Measurements from ENCODE around the gene NDST4. TPM values are rescaled to one million over a fixed set of nuclear protein-coding genes. Genes with fewer than 3 reads are reported as not detected.
A peak's percentile ranks its signal among the peaks of the same experiment; 100 is the strongest.

The NDST4 gene
- total RNA-seq, 1 experiment from 2014 or later, result not detected

DNA sequence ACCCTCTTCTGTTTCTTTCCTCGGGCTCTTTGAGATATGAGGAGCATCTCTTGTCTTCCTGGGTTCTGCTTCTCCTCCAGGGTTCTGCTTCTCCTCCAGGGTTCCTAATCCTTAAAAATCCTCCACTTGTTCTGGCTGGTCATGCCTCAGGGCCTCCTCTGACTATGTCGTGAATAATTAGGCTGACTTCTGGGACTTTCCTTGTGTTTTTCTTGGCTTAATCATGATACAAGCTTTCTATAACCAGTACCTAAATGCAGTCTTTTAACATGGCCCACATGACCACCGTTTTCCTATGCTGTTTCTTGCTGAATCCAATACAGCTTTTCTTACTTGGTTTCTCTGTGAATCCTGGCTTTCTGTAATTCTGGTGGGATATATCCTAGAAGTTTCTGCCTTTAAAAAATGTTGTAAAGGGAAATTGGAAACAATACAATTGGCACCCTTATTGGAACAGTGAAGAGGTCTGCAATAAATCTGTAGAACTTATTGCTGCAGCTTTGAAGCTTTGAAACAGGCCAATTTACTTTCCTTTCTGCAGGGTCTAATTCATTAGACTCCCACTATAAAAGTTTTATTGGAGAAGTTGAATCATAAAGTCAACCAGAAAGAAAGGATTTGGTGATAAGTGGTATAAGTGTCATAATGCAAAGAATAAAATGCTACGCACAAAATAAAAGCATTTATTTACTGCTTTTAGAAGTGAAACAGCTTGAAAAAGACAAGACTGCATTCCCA lies 301.7 kb downstream of the NDST4 start:
- intact Hi-C loops (cut with micrococcal nuclease), result loop anchor here (10.0 kb wide), 1 partner anchor 243 kb away; no protein-coding TSS in a partner anchor
- Histone ChIP-seq H3K4me3 (ENCODE audit: low read length) (no peak overlapping the region), H2AFZ (ENCODE audit: low read length) (no peak overlapping the region), H3K36me3 (ENCODE audit: low read depth, low read length) (no peaks in the 10 kb centered on the region), H3K9me3 (ENCODE audit: low read length) (no peaks in the 10 kb centered on the region), H3K27ac (ENCODE audit: low read length) (no peak overlapping the region), H3K4me2 (ENCODE audit: low read length) (no peak overlapping the region), H3F3A (ENCODE audit: low read length, unreplicated experiment) (no peaks in the 10 kb centered on the region), H3K27me3 (ENCODE audit: low read length) (no peaks in the 10 kb centered on the region), H3K9me2 (replicated peaks; ENCODE audit: low read length) (no peaks in the 10 kb centered on the region), H3K79me2 (ENCODE audit: low read length) (no peaks in the 10 kb centered on the region), H3K4me1 (ENCODE audit: insufficient read depth, low read length) (no peaks in the 10 kb centered on the region; the same call in 1 of the 2 replicates), H4K20me1 (ENCODE audit: low read length) (no peaks in the 10 kb centered on the region), H3K9ac (ENCODE audit: low read length) (no peak overlapping the region)
- DNase-seq, result no peak
- TF ChIP-seq EZH2 (IDR thresholded peaks at IDR 0.05; ENCODE audit: low read length, unreplicated experiment) (no peak), EZH2phosphoT487 (IDR thresholded peaks at IDR 0.05; ENCODE audit: borderline replicate concordance, low read length) (no peak), CTCF (conservative IDR thresholded peaks at IDR 0.05; ENCODE audit: low read depth, low read length) (no peak)
- ChIA-PET POLR2A (ENCODE audit: unreplicated experiment) (no interaction called here), CTCF (no interaction called here)
- BruUV-seq (replicated peaks), result no TSS peak
- ATAC-seq, result peak; percentile 58

DNA sequence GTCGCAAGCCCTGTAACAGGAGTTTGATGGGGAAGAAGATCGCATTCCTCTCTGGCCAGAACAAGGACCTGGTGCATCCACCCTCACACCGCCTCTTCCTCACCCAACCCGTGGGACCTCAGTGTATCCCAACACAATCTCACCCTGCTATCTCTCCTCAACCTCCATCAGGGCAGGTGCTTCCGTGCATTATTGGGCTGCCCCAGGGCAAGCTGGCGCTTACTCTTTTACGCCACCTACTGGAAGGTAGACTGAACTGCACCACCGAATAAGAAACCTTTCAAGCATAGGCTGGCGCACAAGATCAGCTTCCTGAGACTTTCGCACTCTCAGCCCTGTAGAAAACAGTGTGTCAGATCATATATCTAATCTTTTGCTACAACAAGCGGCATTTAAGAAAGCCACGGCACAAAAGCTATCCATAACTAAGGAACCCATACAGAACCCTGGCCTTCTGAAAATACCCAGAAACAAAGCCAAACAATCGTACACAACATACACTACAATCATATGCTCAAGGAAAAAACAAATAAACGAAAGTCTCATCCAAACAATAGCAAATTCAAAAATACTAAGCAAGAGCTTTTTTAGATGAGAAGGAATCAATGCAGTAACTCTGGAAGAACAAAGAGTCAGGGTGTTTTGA lies 305.5 kb downstream of the NDST4 start:
- Histone ChIP-seq H4K20me1 (ENCODE audit: low read length) (no peaks in the 10 kb centered on the region), H3K9me2 (replicated peaks; ENCODE audit: low read length) (no peaks in the 10 kb centered on the region), H3K4me2 (ENCODE audit: low read length) (peak overlapping the region; percentile 76), H3K9ac (ENCODE audit: low read length) (no peak overlapping the region), H3K4me3 (ENCODE audit: low read length) (peak overlapping the region; percentile 51; the same call in 1 of the 2 replicates), H3K9me3 (ENCODE audit: low read length) (no peaks in the 10 kb centered on the region), H3K27me3 (ENCODE audit: low read length) (no peaks in the 10 kb centered on the region), H2AFZ (ENCODE audit: low read length) (peak overlapping the region; percentile 84), H3K36me3 (ENCODE audit: low read depth, low read length) (no peaks in the 10 kb centered on the region), H3K4me1 (ENCODE audit: insufficient read depth, low read length) (no peaks in the 10 kb centered on the region; the same call in 1 of the 2 replicates), H3K79me2 (ENCODE audit: low read length) (no peaks in the 10 kb centered on the region), H3F3A (ENCODE audit: low read length, unreplicated experiment) (no peaks in the 10 kb centered on the region), H3K27ac (ENCODE audit: low read length) (no peak overlapping the region)
- POLR2A ChIA-PET (ENCODE audit: unreplicated experiment), result no interaction called here
- DNase-seq, result peak; percentile 61
- CTCF ChIA-PET, result interaction anchor here (0.7 kb wide), 1 partner anchor 356 kb away, joined by 3 read pairs; no protein-coding TSS in a partner anchor
- intact Hi-C loops (cut with micrococcal nuclease), result loop anchor here (5.0 kb wide), 1 partner anchor 421 kb away; no protein-coding TSS in a partner anchor
- no TSS peak for BruUV-seq (replicated peaks)
- ATAC-seq, result peak; percentile 75
- TF ChIP-seq EZH2 (IDR thresholded peaks at IDR 0.05; ENCODE audit: low read length, unreplicated experiment), result no peak
- no peak for TF ChIP-seq EZH2phosphoT487 (IDR thresholded peaks at IDR 0.05; ENCODE audit: borderline replicate concordance, low read length)
- TF ChIP-seq CTCF (conservative IDR thresholded peaks at IDR 0.05; ENCODE audit: low read depth, low read length), result peak; percentile 83

All from PC-3 (cell line).